ENCODE results near the gene KAZN. TPM values are rescaled to one million over a fixed set of nuclear protein-coding genes. Genes with fewer than 3 reads are reported as not detected.

The KAZN gene
- total and polyA plus RNA-seq, 2 experiments from 2014 or later: 7.9 to 15.6 TPM

DNA sequence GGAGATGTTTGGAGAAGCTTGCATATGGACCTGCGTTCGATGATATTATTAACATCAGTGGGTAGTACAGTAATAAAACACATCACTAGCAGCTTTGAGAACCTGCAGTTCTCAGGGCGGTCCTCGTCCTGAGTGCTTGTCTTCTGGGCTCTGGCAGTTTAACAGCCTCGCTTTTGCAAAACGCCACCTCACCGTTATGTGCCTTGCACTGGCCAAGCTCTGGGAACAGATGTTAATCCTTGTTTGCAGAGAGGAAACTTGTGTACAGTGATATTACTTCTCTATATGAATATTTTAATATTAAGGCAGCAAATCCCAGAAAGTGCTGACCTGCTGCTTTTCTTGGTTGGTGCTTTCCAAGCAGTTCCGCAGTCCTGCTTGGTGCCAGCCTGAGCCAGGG is 387.7 kb downstream of the KAZN start:
- WGBS (ENCODE audit: low lambda C conversion rate, missing lambda C conversion rate): 79% methylated on average over 8 of the region's 8 CpGs
- Histone ChIP-seq H3K4me3 (no peak overlapping the region), H4K20me1 (ENCODE audit: insufficient read depth, poor library complexity, severe bottlenecking) (no peaks in the 10 kb centered on the region), H3K9me3 (ENCODE audit: low read depth) (no peaks in the 10 kb centered on the region), H3K79me2 (no peaks in the 10 kb centered on the region), H2AFZ (no peak overlapping the region), H3K9me2 (replicated peaks; ENCODE audit: insufficient read depth) (no peaks in the 10 kb centered on the region), H3K27me3 (no peaks in the 10 kb centered on the region), H3K4me1 (ENCODE audit: insufficient read depth) (peaks cover 8% of the 10 kb centered on the region), H3K4me2 (no peak overlapping the region), H3K27ac (no peak overlapping the region), H3K36me3 (replicated peaks; ENCODE audit: insufficient read depth, low read depth) (no peaks in the 10 kb centered on the region)
- DNase-seq (ENCODE audit: low spot score): no peak
- TF ChIP-seq, protein P1, sequence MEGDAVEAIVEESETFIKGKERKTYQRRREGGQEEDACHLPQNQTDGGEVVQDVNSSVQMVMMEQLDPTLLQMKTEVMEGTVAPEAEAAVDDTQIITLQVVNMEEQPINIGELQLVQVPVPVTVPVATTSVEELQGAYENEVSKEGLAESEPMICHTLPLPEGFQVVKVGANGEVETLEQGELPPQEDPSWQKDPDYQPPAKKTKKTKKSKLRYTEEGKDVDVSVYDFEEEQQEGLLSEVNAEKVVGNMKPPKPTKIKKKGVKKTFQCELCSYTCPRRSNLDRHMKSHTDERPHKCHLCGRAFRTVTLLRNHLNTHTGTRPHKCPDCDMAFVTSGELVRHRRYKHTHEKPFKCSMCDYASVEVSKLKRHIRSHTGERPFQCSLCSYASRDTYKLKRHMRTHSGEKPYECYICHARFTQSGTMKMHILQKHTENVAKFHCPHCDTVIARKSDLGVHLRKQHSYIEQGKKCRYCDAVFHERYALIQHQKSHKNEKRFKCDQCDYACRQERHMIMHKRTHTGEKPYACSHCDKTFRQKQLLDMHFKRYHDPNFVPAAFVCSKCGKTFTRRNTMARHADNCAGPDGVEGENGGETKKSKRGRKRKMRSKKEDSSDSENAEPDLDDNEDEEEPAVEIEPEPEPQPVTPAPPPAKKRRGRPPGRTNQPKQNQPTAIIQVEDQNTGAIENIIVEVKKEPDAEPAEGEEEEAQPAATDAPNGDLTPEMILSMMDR (IDR thresholded peaks at IDR 0.05; ENCODE audit: poor library complexity): no peak
- TF ChIP-seq EZH2 (IDR thresholded peaks at IDR 0.05; ENCODE audit: borderline replicate concordance): no peak
- TF ChIP-seq EZH2phosphoT487 (IDR thresholded peaks at IDR 0.05; ENCODE audit: low read depth, severe bottlenecking, unreplicated experiment): no peak

DNA sequence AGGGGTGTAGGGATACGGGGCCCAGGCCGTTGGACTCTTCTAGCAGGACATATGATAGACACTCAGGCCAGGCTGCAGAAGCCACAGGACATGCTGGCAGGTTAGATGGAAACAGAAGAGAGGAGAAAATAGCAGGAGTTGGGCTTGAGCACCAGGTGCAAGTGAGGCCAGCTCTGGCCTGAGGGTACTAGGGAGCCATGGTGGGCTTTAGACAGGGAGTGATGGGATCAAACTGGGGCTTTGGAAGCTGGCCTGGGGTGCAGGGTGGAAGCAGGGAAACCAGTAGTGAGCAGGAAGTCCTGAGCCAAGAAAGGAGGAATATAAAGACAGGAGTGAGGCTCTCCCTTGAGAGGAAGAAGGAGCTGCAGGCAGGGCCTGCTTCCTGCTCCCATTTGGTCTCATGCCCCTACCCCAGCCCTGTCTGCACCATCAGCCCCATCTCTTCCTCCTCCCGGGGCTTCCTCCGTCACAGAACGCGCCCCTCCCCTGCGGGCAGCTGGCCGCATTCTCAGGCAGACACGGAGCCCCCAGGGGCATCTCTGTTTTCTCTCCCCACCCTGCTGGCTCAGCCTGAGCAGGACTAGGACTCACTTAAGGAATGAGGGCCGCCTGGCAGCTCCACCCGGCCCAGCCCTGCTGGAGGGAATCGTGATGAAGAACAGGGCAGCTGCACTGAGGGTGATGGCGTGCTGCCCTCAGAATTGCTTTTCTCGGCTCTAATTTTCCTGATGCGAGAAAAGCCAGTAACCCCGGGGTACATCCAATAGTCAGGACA is 389.5 kb downstream of the KAZN start:
- TF ChIP-seq, protein P1 (IDR thresholded peaks at IDR 0.05; ENCODE audit: poor library complexity): no peak
- TF ChIP-seq EZH2 (IDR thresholded peaks at IDR 0.05; ENCODE audit: borderline replicate concordance) (no peak), EZH2phosphoT487 (IDR thresholded peaks at IDR 0.05; ENCODE audit: low read depth, severe bottlenecking, unreplicated experiment) (no peak)
- no peak overlapping the region for H3K4me2 ChIP-seq
- no peaks in the 10 kb centered on the region for H4K20me1 ChIP-seq (ENCODE audit: insufficient read depth, poor library complexity, severe bottlenecking)
- H3K9me2 ChIP-seq (replicated peaks; ENCODE audit: insufficient read depth): no peaks in the 10 kb centered on the region
- H3K79me2 ChIP-seq: no peaks in the 10 kb centered on the region
- no peaks in the 10 kb centered on the region for H3K36me3 ChIP-seq (replicated peaks; ENCODE audit: insufficient read depth, low read depth)
- H2AFZ ChIP-seq: no peak overlapping the region
- H3K4me3 ChIP-seq: no peak overlapping the region
- no peaks in the 10 kb centered on the region for H3K27me3 ChIP-seq
- no peak overlapping the region for H3K27ac ChIP-seq
- peaks cover 8% of the 10 kb centered on the region for H3K4me1 ChIP-seq (ENCODE audit: insufficient read depth)
- peak; percentile 28 for DNase-seq (ENCODE audit: low spot score)
- WGBS (ENCODE audit: low lambda C conversion rate, missing lambda C conversion rate): 57% methylated on average over 15 of the region's 16 CpGs
- H3K9me3 ChIP-seq (ENCODE audit: low read depth): no peaks in the 10 kb centered on the region

DNA sequence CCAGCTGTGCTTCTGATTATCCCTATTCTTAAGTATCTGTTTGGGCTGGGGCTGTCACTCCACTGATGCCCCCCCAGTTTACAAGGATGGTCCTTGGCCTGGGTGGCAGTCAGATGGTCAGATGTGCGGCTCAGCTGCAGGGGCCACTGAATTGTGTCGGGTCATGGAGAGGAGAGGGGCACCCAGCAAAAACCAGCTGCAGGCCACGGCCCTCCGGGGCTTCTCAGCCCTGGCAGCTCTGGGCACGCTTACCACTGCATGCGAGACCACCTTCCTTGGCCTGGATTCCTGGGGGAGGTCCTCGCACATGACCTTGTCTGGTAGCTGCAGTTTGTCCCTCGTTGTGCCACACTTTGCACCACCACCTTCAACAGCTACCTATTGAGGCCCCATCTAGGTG is 390.2 kb downstream of the KAZN start:
- no peaks in the 10 kb centered on the region for H3K9me3 ChIP-seq (ENCODE audit: low read depth)
- no peak overlapping the region for H3K4me3 ChIP-seq
- H3K27ac ChIP-seq: no peak overlapping the region
- H4K20me1 ChIP-seq (ENCODE audit: insufficient read depth, poor library complexity, severe bottlenecking): no peaks in the 10 kb centered on the region
- no peaks in the 10 kb centered on the region for H3K36me3 ChIP-seq (replicated peaks; ENCODE audit: insufficient read depth, low read depth)
- no peaks in the 10 kb centered on the region for H3K27me3 ChIP-seq
- no peak overlapping the region for H2AFZ ChIP-seq
- H3K79me2 ChIP-seq: no peaks in the 10 kb centered on the region
- peaks cover 8% of the 10 kb centered on the region for H3K4me1 ChIP-seq (ENCODE audit: insufficient read depth)
- TF ChIP-seq EZH2 (IDR thresholded peaks at IDR 0.05; ENCODE audit: borderline replicate concordance): no peak
- TF ChIP-seq EZH2phosphoT487 (IDR thresholded peaks at IDR 0.05; ENCODE audit: low read depth, severe bottlenecking, unreplicated experiment): no peak
- TF ChIP-seq, protein P1 (IDR thresholded peaks at IDR 0.05; ENCODE audit: poor library complexity): no peak
- DNase-seq (ENCODE audit: low spot score): no peak
- no peaks in the 10 kb centered on the region for H3K9me2 ChIP-seq (replicated peaks; ENCODE audit: insufficient read depth)
- WGBS (ENCODE audit: low lambda C conversion rate, missing lambda C conversion rate): 95% methylated on average over 8 of the region's 8 CpGs
- no peak overlapping the region for H3K4me2 ChIP-seq
